Upper lobe of left lung (tissue), 6 donors: ENCODE results near the gene ACBD6. TPM values are rescaled to one million over a fixed set of nuclear protein-coding genes. Genes with fewer than 3 reads are reported as not detected.
A peak's percentile ranks its signal among the peaks of the same experiment; 100 is the strongest.

ENCODE experiments used
- ATAC-seq, 2 donors: fragments of 200-7000 bp; cut with Tn5 transposase; one replicate each; pipeline ENCODE4 v1.9.1; 2022; ENCODE audit warnings: mild to moderate bottlenecking in 2 of 2, moderate library complexity in 2 of 2; ENCODE audit not compliant: low FRiP score in 2 of 2
- DNase-seq, 2 donors: peaks; one replicate each; pipeline ENCODE4 v3.0.0-alpha.2; 2019 to 2020
- H3K27ac ChIP-seq, 4 donors: fragments of 200-600 bp; sonication (generic); one replicate each; pipeline ENCODE4 v1.5.1; 2016 to 2019
- H3K27me3 ChIP-seq, 4 donors: fragments of 200-600 bp; sonication (generic); one replicate each; pipeline ENCODE4 v1.5.1; 2017 to 2019
- H3K36me3 ChIP-seq, 4 donors: fragments of 200-600 bp; sonication (generic); one replicate each; pipeline ENCODE4 v1.5.1; 2016 to 2019
- H3K4me1 ChIP-seq, 4 donors: fragments of 200-600 bp; sonication (generic); one replicate each; pipeline ENCODE4 v1.5.1; 2018 to 2019
- H3K4me3 ChIP-seq, 4 donors: fragments of 200-600 bp; sonication (generic); one replicate each; pipeline ENCODE4 v1.5.1; 2017 to 2019; ENCODE audit warnings: mild to moderate bottlenecking in 2 of 4, moderate library complexity in 1 of 4
- H3K9me3 ChIP-seq, 4 donors: fragments of 200-600 bp; sonication (generic); one replicate each; pipeline ENCODE4 v1.5.1; 2018 to 2019
- EP300 ChIP-seq, 4 donors: sonication (generic); formaldehyde crosslinking; IDR thresholded peaks; one replicate each; pipeline ENCODE4 v1.5.1; 2017; ENCODE audit warnings: antibody characterized with exemption in 4 of 4, control low read depth in 2 of 4
- POLR2A ChIP-seq, 4 donors: fragments of 450-650 bp; IDR thresholded peaks; one replicate each; pipeline ENCODE4 v1.5.1; 2016 to 2017; ENCODE audit warnings: antibody characterized with exemption in 4 of 4, mild to moderate bottlenecking in 2 of 4
- POLR2AphosphoS5 ChIP-seq, 2 donors: sonication (generic); formaldehyde crosslinking; IDR thresholded peaks; one replicate each; pipeline ENCODE4 v1.5.1; 2017; ENCODE audit warnings: antibody characterized with exemption in 2 of 2
- WGBS, 2 donors: methylation state at CpG; one replicate each; pipeline ENCODE4 v1.1.5; 2017 to 2018; 5-methylcytosine and 5-hydroxymethylcytosine counted together
- total RNA-seq, 6 donors: library from RNA; depleted of rRNA in 4 of 6; stranded (reverse); fragments of >200 nt in 4 of 6; gene quantifications; one replicate each; pipeline versions ENCODE4 v1.1.0 to v1.2.1, GENCODE V29; 2016 to 2021
- TF ChIP-seq, protein P1 (sequence below), 6 experiments: fragments of 450-650 bp in 4 of 6; fragments of 200-600 bp in 2 of 6; sonication (generic) in 2 of 6; IDR thresholded peaks; one replicate each; pipeline ENCODE4 v1.5.1; 2016 to 2019; ENCODE audit warnings: antibody characterized with exemption in 6 of 6
- donor health status: DM: no; HTN: no; CAD: no; lungs with moderate emphysema.
- donor health status: DM: no; HTN: yes; CAD: no; lungs with severe emphysema.

ACBD6 gene
- total RNA-seq, 6 donors from 2014 or later = 24.9 to 72.3 (median 51.5) TPM

- no peaks in the 10 kb centered on the region for H3K4me1 ChIP-seq
- ATAC-seq (no peak), DNase-seq (no peak)
- H3K36me3 ChIP-seq = no peaks in the 10 kb centered on the region
- TF ChIP-seq POLR2AphosphoS5 (IDR thresholded peaks at IDR 0.05) = no peak
- TF ChIP-seq EP300 (IDR thresholded peaks at IDR 0.05) = no peak
- TF ChIP-seq POLR2A (IDR thresholded peaks at IDR 0.05) = no peak
- TF ChIP-seq, protein P1, sequence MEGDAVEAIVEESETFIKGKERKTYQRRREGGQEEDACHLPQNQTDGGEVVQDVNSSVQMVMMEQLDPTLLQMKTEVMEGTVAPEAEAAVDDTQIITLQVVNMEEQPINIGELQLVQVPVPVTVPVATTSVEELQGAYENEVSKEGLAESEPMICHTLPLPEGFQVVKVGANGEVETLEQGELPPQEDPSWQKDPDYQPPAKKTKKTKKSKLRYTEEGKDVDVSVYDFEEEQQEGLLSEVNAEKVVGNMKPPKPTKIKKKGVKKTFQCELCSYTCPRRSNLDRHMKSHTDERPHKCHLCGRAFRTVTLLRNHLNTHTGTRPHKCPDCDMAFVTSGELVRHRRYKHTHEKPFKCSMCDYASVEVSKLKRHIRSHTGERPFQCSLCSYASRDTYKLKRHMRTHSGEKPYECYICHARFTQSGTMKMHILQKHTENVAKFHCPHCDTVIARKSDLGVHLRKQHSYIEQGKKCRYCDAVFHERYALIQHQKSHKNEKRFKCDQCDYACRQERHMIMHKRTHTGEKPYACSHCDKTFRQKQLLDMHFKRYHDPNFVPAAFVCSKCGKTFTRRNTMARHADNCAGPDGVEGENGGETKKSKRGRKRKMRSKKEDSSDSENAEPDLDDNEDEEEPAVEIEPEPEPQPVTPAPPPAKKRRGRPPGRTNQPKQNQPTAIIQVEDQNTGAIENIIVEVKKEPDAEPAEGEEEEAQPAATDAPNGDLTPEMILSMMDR (IDR thresholded peaks at IDR 0.05) = no peak
- H3K27ac ChIP-seq = no peak overlapping the region
- no peaks in the 10 kb centered on the region for H3K9me3 ChIP-seq
- H3K27me3 ChIP-seq = peaks cover 0 to 27% (median 10%) of the 10 kb centered on the region in 4 donors
- 50 to 86% methylated on average over 2 to 13 of the region's 13 CpGs for WGBS, 2 donors
- no peak overlapping the region for H3K4me3 ChIP-seq
Measured at GRCh38 chr1:180260541-180260940, 241.8 kb downstream of the ACBD6 start.

- H3K36me3 ChIP-seq = no peaks in the 10 kb centered on the region
- TF ChIP-seq POLR2A (IDR thresholded peaks at IDR 0.05) (no peak), POLR2AphosphoS5 (IDR thresholded peaks at IDR 0.05) (no peak), EP300 (IDR thresholded peaks at IDR 0.05) (no peak)
- TF ChIP-seq, protein P1 (IDR thresholded peaks at IDR 0.05) = no peak
- H3K9me3 ChIP-seq = no peaks in the 10 kb centered on the region
- H3K27me3 ChIP-seq = peaks cover 0 to 27% (median 10%) of the 10 kb centered on the region in 4 donors
- H3K4me3 ChIP-seq = no peak overlapping the region
- 77 to 79% methylated on average over 21 to 22 of the region's 22 CpGs for WGBS, 2 donors
- no peaks in the 10 kb centered on the region for H3K4me1 ChIP-seq
- DNase-seq (no peak), ATAC-seq (peak in 1 of 2 donors; percentile 13)
- H3K27ac ChIP-seq = no peak overlapping the region
Measured at GRCh38 chr1:180259431-180260338, 242.7 kb downstream of the ACBD6 start.

DNA sequence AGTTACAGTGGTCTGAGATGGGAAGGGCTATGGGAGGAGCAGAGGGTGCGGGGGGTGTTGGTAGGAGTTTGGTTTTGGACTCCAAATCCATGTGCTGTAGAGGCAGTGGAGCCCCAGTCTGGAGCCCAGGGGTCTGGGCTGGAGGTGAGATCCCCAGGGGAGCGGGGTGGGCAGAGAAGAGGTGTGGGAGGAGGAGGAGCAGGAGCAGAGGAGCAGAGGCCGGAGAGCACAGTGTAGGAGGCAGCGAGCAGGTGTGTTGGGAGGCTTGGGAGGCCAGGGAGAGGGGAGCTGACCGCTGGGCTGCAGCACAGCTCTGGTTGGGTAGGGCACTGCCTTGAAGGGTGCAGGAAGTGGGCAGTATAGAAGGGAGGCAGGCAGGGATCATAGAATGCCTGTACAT lies 243.4 kb downstream of the ACBD6 start:
- H3K27me3 ChIP-seq = peaks cover 0 to 27% (median 10%) of the 10 kb centered on the region in 4 donors
- WGBS, 2 donors = 75 to 78% methylated on average over 5 of the region's 5 CpGs
- TF ChIP-seq POLR2AphosphoS5 (IDR thresholded peaks at IDR 0.05) = no peak
- TF ChIP-seq, protein P1 (IDR thresholded peaks at IDR 0.05) = no peak
- no peak for TF ChIP-seq EP300 (IDR thresholded peaks at IDR 0.05)
- no peak for TF ChIP-seq POLR2A (IDR thresholded peaks at IDR 0.05)

DNA sequence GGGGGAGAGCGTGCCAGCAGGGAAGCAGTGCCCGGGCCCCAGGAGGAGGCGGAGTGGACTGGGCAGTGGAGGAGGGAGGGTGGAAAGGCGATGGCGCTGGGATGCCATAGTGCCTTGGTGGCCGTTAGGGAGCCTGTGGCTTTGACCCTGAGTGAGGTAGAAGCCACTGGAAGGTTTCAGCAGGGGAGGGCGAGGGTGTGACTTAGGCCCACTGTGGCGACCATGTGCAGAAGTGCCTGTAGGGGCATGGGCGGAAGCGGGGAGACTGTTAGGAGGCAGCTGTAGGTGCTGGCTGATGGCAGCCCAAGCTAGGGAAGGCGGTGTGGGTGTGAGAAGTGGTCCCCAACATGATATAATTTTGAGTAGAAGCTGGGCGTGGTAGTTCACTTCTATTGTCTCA lies 244.1 kb downstream of the ACBD6 start:
- no peak for DNase-seq

More for the DNA sequence above, 243.4 kb downstream of the ACBD6 start:
- Histone ChIP-seq H3K36me3 (no peaks in the 10 kb centered on the region), H3K4me1 (no peaks in the 10 kb centered on the region), H3K27ac (no peak overlapping the region), H3K9me3 (no peaks in the 10 kb centered on the region), H3K4me3 (no peak overlapping the region)
- DNase-seq = no peak
- ATAC-seq = peak in 1 of 2 donors; percentile 5

DNA sequence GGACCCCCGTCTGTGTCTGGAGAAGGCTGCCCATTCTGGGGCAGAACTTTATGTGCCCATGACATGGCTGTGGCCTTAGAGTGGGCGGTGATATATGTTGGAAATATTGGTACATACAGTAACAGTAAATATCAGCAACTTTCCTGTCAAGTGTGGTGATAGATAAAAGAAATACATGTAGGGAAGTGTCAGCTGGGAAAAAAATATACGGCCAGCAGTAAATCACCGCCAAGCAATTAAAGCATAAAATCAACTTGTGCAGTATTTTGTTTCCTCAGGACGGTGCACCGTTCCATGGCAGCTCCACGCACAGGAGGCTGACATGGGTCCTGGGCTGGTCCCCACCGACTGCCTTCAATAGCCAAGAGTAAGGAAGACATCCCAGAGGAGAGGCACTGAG lies 244.9 kb downstream of the ACBD6 start:
- TF ChIP-seq POLR2AphosphoS5 (IDR thresholded peaks at IDR 0.05) (no peak), POLR2A (IDR thresholded peaks at IDR 0.05) (no peak), EP300 (IDR thresholded peaks at IDR 0.05) (no peak)
- TF ChIP-seq, protein P1 (IDR thresholded peaks at IDR 0.05) = no peak
- Histone ChIP-seq H3K9me3 (no peaks in the 10 kb centered on the region), H3K4me1 (no peaks in the 10 kb centered on the region), H3K27me3 (peaks cover 0 to 27% (median 10%) of the 10 kb centered on the region in 4 donors), H3K27ac (no peak overlapping the region), H3K4me3 (no peak overlapping the region), H3K36me3 (no peaks in the 10 kb centered on the region)
- 68 to 74% methylated on average over 8 of the region's 8 CpGs for WGBS, 2 donors
- DNase-seq (no peak), ATAC-seq (no peak)

More for the DNA sequence above, 244.1 kb downstream of the ACBD6 start:
- no peak for ATAC-seq
- peaks cover 0 to 27% (median 10%) of the 10 kb centered on the region in 4 donors for H3K27me3 ChIP-seq
- no peaks in the 10 kb centered on the region for H3K9me3 ChIP-seq
- H3K36me3 ChIP-seq = no peaks in the 10 kb centered on the region
- H3K27ac ChIP-seq = no peak overlapping the region
- H3K4me3 ChIP-seq = no peak overlapping the region
- TF ChIP-seq POLR2AphosphoS5 (IDR thresholded peaks at IDR 0.05) (no peak), POLR2A (IDR thresholded peaks at IDR 0.05) (no peak), EP300 (IDR thresholded peaks at IDR 0.05) (no peak)
- H3K4me1 ChIP-seq = no peaks in the 10 kb centered on the region
- WGBS, 2 donors = 87 to 90% methylated on average over 12 of the region's 12 CpGs
